K562 (cell line): ENCODE measurements around the gene PXN. TPM values are rescaled to one million over a fixed set of nuclear protein-coding genes. Genes with fewer than 3 reads are reported as not detected.
A peak's percentile ranks its signal among the peaks of the same experiment; 100 is the strongest.

Source experiments
- BCOR ChIP-seq: fragments of 450-650 bp; IDR thresholded peaks from 2 replicates; pipeline ENCODE4 v1.6.1; 2016
- CAMTA2 ChIP-seq: fragments of 250-450 bp; sonication (Bioruptor Pico); conservative IDR thresholded peaks from 2 replicates; pipeline ENCODE4 v1.5.1; 2022
- CBFA2T2 ChIP-seq: fragments of 450-650 bp; conservative IDR thresholded peaks from 2 replicates; pipeline ENCODE4 v1.6.1; 2017; ENCODE audit warnings: mild to moderate bottlenecking
- CBFA2T3 ChIP-seq: fragments of 450-650 bp; IDR thresholded peaks from 2 replicates; pipeline ENCODE4 v1.6.1; 2017
- CBFB ChIP-seq: sonication (generic); formaldehyde crosslinking; IDR thresholded peaks from 2 replicates; pipeline ENCODE4 v1.4.0; 2020; ENCODE audit warnings: mild to moderate bottlenecking, missing genetic modification reagents
- CTBP1 ChIP-seq: fragments of 450-650 bp; IDR thresholded peaks from 2 replicates; pipeline ENCODE4 v1.6.1; 2016; ENCODE audit warnings: borderline replicate concordance
- CXXC5 ChIP-seq: fragments of 250-450 bp; sonication (Bioruptor Pico); IDR thresholded peaks from 2 replicates; pipeline ENCODE4 v1.8.0; 2022; ENCODE audit warnings: inconsistent platforms, mild to moderate bottlenecking, moderate library complexity
- DACH1 ChIP-seq: fragments of 450-650 bp; IDR thresholded peaks from 2 replicates; pipeline ENCODE4 v1.6.1; 2018; ENCODE audit not compliant: partially characterized antibody
- DIDO1 ChIP-seq: fragments of 450-650 bp; IDR thresholded peaks from 2 replicates; pipeline ENCODE4 v1.6.1; 2016; ENCODE audit warnings: low read depth, missing biosample characterization, missing genetic modification characterization
- ESRRA ChIP-seq: fragments of 450-650 bp; IDR thresholded peaks from 2 replicates; pipeline ENCODE4 v1.6.1; 2014; ENCODE audit warnings: low read depth, mild to moderate bottlenecking, moderate library complexity, borderline replicate concordance
- FOS ChIP-seq: IDR thresholded peaks from 3 replicates; pipeline ENCODE4 v1.6.1; 2011; ENCODE audit not compliant: insufficient read length; ENCODE audit errors: extremely low read depth
- HDAC1 ChIP-seq, 2 experiments: fragments of 450-650 bp; IDR thresholded peaks; 2 replicates each; pipeline ENCODE4 v1.6.1; 2016 to 2017; ENCODE audit warnings: inconsistent platforms in 1 of 2, mild to moderate bottlenecking in 1 of 2, moderate library complexity in 1 of 2
- KDM1A ChIP-seq, 2 experiments: fragments of 450-650 bp; IDR thresholded peaks; 2 replicates each; pipeline ENCODE4 v1.6.1; 2016; ENCODE audit warnings: mild to moderate bottlenecking in 2 of 2
- KLF13 ChIP-seq: fragments of 450-650 bp; IDR thresholded peaks from 2 replicates; pipeline ENCODE4 v1.6.1; 2016; ENCODE audit warnings: missing genetic modification characterization, low read depth, mild to moderate bottlenecking, missing compliant biosample characterization, moderate library complexity, borderline replicate concordance
- NR2C1 ChIP-seq, 2 experiments: fragments of 450-650 bp; IDR thresholded peaks; 2 replicates each; pipeline ENCODE4 v1.6.1; 2017; ENCODE audit warnings: mild to moderate bottlenecking in 2 of 2, antibody characterized with exemption in 1 of 2, inconsistent platforms in 1 of 2, missing compliant biosample characterization in 1 of 2, missing genetic modification characterization in 1 of 2
- PHB2 ChIP-seq: fragments of 450-650 bp; IDR thresholded peaks from 2 replicates; pipeline ENCODE4 v1.6.1; 2017; ENCODE audit warnings: low read depth
- POLR2AphosphoS2 ChIP-seq: IDR thresholded peaks from 2 replicates; pipeline ENCODE4 v1.6.1; 2012; ENCODE audit warnings: low read length, improper control_type of control experiment
- SIRT6 ChIP-seq: IDR thresholded peaks from one replicate; pipeline ENCODE4 v1.6.1; 2012; ENCODE audit warnings: low read depth, mild to moderate bottlenecking, control low read depth, inconsistent platforms, low read length, moderate library complexity
- TGIF2 ChIP-seq: sonication (generic); formaldehyde crosslinking; IDR thresholded peaks from 2 replicates; pipeline ENCODE4 v1.8.1; 2022; ENCODE audit warnings: mild to moderate bottlenecking, missing genetic modification reagents, moderate library complexity
- TRIM24 ChIP-seq, 2 experiments: fragments of 450-650 bp; IDR thresholded peaks; 2 replicates each; pipeline ENCODE4 v1.6.1; 2016
- ZKSCAN8 ChIP-seq: fragments of 200-800 bp; sonication (Bioruptor generic); IDR thresholded peaks from 2 replicates; pipeline ENCODE4 v1.6.1; 2016; ENCODE audit warnings: missing genetic modification characterization, missing compliant biosample characterization
- ZNF133 ChIP-seq: fragments of 250-450 bp; sonication (Bioruptor Pico); IDR thresholded peaks from 2 replicates; pipeline ENCODE4 v1.4.0; 2020; ENCODE audit warnings: mild to moderate bottlenecking
- ZNF212 ChIP-seq: fragments of 450-650 bp; formaldehyde crosslinking; IDR thresholded peaks from 2 replicates; pipeline ENCODE4 v1.4.0; 2020; ENCODE audit warnings: mild to moderate bottlenecking
- ZNF586 ChIP-seq: fragments of 450-650 bp; formaldehyde crosslinking; conservative IDR thresholded peaks from 2 replicates; pipeline ENCODE4 v1.4.0; 2020; ENCODE audit warnings: mild to moderate bottlenecking, moderate library complexity
- ZNF639 ChIP-seq, 2 experiments: fragments of 200-800 bp in 1 of 2; sonication (Bioruptor generic) in 1 of 2; sonication (generic) in 1 of 2; formaldehyde crosslinking in 1 of 2; IDR thresholded peaks in 1 of 2; conservative IDR thresholded peaks in 1 of 2; 2 replicates each; pipeline versions ENCODE4 v1.5.0 to v1.6.1; 2016 to 2020; ENCODE audit warnings: missing compliant biosample characterization in 1 of 2, missing genetic modification characterization in 1 of 2, missing genetic modification reagents in 1 of 2
- ZNF717 ChIP-seq: fragments of 250-450 bp; sonication (Bioruptor Pico); IDR thresholded peaks from 2 replicates; pipeline ENCODE4 v1.5.0; 2021
- ZSCAN32 ChIP-seq: fragments of 450-650 bp; formaldehyde crosslinking; IDR thresholded peaks from 2 replicates; pipeline ENCODE4 v1.4.0; 2020; ENCODE audit warnings: mild to moderate bottlenecking, moderate library complexity
- polyA plus RNA-seq, 8 experiments: library from polyadenylated mRNA; depleted of rRNA in 4 of 8; stranded (reverse) in 5 of 8; unstranded in 3 of 8; fragments of >200 nt; fragmentation: Nextera tagmentation in 2 of 8; fragmentation: Illumina TruSeq in 1 of 8; extraction: Ambion mirVana in 2 of 8; extraction: Trizol in 1 of 8; gene quantifications; 2 replicates each; pipeline versions ENCODE4 v1.2.1 to v1.2.3, GENCODE V29; 2011 to 2014; ENCODE audit warnings: inconsistent platforms in 1 of 8, missing spikeins in 1 of 8
- total RNA-seq, 7 experiments: library from RNA; depleted of rRNA in 6 of 7; stranded (reverse); fragments of >200 nt in 6 of 7; fragmentation: Illumina TruSeq in 2 of 7; extraction: Trizol in 2 of 7; gene quantifications; 2 replicates each; pipeline versions ENCODE4 v1.2.1 to v1.2.3, GENCODE V29; 2011 to 2021; ENCODE audit warnings: low replicate concordance in 1 of 7
- TF ChIP-seq, protein P1 (sequence below): fragments of 250-450 bp; sonication (Bioruptor Pico); IDR thresholded peaks from 2 replicates; pipeline ENCODE4 v1.8.0; 2022; ENCODE audit warnings: moderate library complexity, mild to moderate bottlenecking, inconsistent platforms
- TF ChIP-seq, protein P2 (sequence below): fragments of 450-650 bp; formaldehyde crosslinking; IDR thresholded peaks from 2 replicates; pipeline ENCODE4 v1.4.0; 2020; ENCODE audit warnings: mild to moderate bottlenecking, moderate library complexity

The PXN gene
- total and polyA plus RNA-seq, 9 of the 15 experiments (the other 6 are each of a cell fraction or from before 2014, with no cell fraction given), result 4.0 to 74.1 (median 18.6) TPM

DNA sequence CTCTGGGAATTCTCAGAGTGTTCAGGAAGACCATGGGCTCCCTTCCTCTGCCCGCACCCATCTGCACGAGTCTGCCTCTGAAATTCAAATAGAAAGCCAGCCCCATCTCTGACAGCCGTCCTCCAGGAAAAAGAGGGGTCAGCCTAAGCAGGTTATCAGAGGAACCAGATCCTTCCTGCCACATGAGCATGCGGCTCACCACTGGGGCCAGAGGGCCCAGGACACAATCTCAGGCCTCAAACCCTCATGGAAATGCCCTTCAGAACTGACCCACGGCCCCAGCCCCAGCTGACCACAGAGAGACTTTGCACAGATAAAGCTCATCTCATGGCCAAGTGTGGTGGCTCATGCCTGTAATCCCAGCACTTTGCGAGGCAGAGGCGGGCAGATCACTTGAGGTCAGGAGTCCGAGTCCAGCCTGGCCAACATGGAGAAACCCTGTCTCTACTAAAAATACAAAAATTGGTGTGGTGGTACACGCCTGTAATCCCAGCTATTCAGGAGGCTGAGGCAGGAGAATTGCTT is 23.2 kb downstream of the PXN start (continued):
- TF ChIP-seq ZNF639 (CRISPR knock-in tag; conservative IDR thresholded peaks at IDR 0.05 in 1 of 2, IDR thresholded peaks at IDR 0.05 in 1 of 2), result peak in 1 of 2 experiments; percentile 75; a peak in 2 of 4 replicates
- TF ChIP-seq CTBP1, result peak; percentile 94
- TF ChIP-seq CBFA2T3, result peak; percentile 99
- TF ChIP-seq PHB2, result peak; percentile 84
- peak; percentile 99 for TF ChIP-seq CBFB (CRISPR knock-in tag)
- TF ChIP-seq CXXC5 (CRISPR knock-in tag), result peak; percentile 88
- TF ChIP-seq ZSCAN32 (CRISPR knock-in tag), result no peak
- TF ChIP-seq TRIM24 (IDR thresholded peaks at IDR 0.05), result peak; percentile 76 to 86; a peak in 3 of 4 replicates
- TF ChIP-seq DIDO1 (tag), result no peak
- TF ChIP-seq ZNF133, result no peak
- TF ChIP-seq BCOR, result peak; percentile 99
- peak; percentile 81 for TF ChIP-seq NR2C1 (IDR thresholded peaks at IDR 0.05)
- TF ChIP-seq NR2C1 (tag; IDR thresholded peaks at IDR 0.05), result peak; percentile 89
- TF ChIP-seq ESRRA, result peak; percentile 99
- no peak for TF ChIP-seq KLF13 (tag)
- no peak for TF ChIP-seq POLR2AphosphoS2
- TF ChIP-seq CBFA2T2, result peak; percentile 98
- no peak for TF ChIP-seq ZNF586 (CRISPR knock-in tag)
- no peak for TF ChIP-seq FOS
- no peak for TF ChIP-seq ZNF212 (CRISPR knock-in tag)
- TF ChIP-seq HDAC1 (IDR thresholded peaks at IDR 0.05), result peak; percentile 97 to 100
- TF ChIP-seq, protein P1, sequence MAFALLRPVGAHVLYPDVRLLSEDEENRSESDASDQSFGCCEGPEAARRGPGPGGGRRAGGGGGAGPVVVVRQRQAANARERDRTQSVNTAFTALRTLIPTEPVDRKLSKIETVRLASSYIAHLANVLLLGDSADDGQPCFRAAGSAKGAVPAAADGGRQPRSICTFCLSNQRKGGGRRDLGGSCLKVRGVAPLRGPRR (CRISPR knock-in tag), result no peak
- peak; percentile 100 for TF ChIP-seq KDM1A (IDR thresholded peaks at IDR 0.05)
- no peak for TF ChIP-seq CAMTA2 (CRISPR knock-in tag)
- TF ChIP-seq, protein P2, sequence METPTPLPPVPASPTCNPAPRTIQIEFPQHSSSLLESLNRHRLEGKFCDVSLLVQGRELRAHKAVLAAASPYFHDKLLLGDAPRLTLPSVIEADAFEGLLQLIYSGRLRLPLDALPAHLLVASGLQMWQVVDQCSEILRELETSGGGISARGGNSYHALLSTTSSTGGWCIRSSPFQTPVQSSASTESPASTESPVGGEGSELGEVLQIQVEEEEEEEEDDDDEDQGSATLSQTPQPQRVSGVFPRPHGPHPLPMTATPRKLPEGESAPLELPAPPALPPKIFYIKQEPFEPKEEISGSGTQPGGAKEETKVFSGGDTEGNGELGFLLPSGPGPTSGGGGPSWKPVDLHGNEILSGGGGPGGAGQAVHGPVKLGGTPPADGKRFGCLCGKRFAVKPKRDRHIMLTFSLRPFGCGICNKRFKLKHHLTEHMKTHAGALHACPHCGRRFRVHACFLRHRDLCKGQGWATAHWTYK, result peak; percentile 92
- TF ChIP-seq ZNF717 (CRISPR knock-in tag), result no peak
- TF ChIP-seq TGIF2 (CRISPR knock-in tag), result no peak
- TF ChIP-seq ZKSCAN8, result peak; percentile 75; the same call in 1 of the 2 replicates
- no peak for TF ChIP-seq SIRT6
- TF ChIP-seq DACH1, result peak; percentile 95
